CD4-positive, CD25-positive, alpha-beta regulatory T cell (primary cell): Measurements from ENCODE around the gene SIGLEC6. TPM values are rescaled to one million over a fixed set of nuclear protein-coding genes. Genes with fewer than 3 reads are reported as not detected.

ENCODE experiments used
- ATAC-seq, 2 donors: fragments of 150-1000 bp; cut with Tn5 transposase; one replicate each; pipeline ENCODE4 v1.10.0; 2021; ENCODE audit warnings: low read depth in 2 of 2, moderate number of reproducible peaks in 2 of 2, moderate library complexity in 1 of 2
- DNase-seq, 3 donors: peaks; one replicate each; pipeline versions ENCODE4 v3.0.0 to v3.0.0-alpha.2; 2012 to 2022; ENCODE audit warnings: mixed read lengths in 1 of 3
- H3K27ac ChIP-seq: one replicate; pipeline ENCODE4 v1.7.0; 2013; ENCODE audit warnings: mild to moderate bottlenecking, low read length; ENCODE audit not compliant: insufficient read depth, poor library complexity, severe bottlenecking
- H3K27me3 ChIP-seq: one replicate; pipeline ENCODE4 v1.7.0; 2013; ENCODE audit warnings: low read length; ENCODE audit not compliant: control insufficient read depth, insufficient read depth
- H3K36me3 ChIP-seq: one replicate; pipeline ENCODE4 v1.7.0; 2013; ENCODE audit warnings: mild to moderate bottlenecking, low read length, moderate library complexity; ENCODE audit not compliant: control insufficient read depth, insufficient read depth
- H3K4me1 ChIP-seq: 2 replicates; pipeline ENCODE4 v1.7.0; 2013; ENCODE audit warnings: mild to moderate bottlenecking, low read length; ENCODE audit not compliant: insufficient read depth, control insufficient read depth, poor library complexity, severe bottlenecking
- H3K4me3 ChIP-seq: one replicate; pipeline ENCODE4 v1.7.0; 2013; ENCODE audit warnings: low read depth, mild to moderate bottlenecking, low read length, moderate library complexity
- H3K9me3 ChIP-seq, 2 experiments: 1 replicate in 1 of 2; 2 replicates in 1 of 2; pipeline ENCODE4 v1.7.0; 2013; ENCODE audit warnings: low read length in 2 of 2, mild to moderate bottlenecking in 1 of 2, moderate library complexity in 1 of 2; ENCODE audit not compliant: control insufficient read depth in 2 of 2
- H3K27ac Mint-ChIP-seq, 3 donors: one replicate each; pipeline ENCODE4 v1.8.0; 2020 to 2022; ENCODE audit warnings: mild to moderate bottlenecking in 3 of 3, mixed read lengths in 3 of 3, moderate library complexity in 2 of 3
- H3K27me3 Mint-ChIP-seq: one replicate; pipeline ENCODE4 v1.8.0; 2022; ENCODE audit warnings: mild to moderate bottlenecking, mixed read lengths
- H3K36me3 Mint-ChIP-seq: one replicate; pipeline ENCODE4 v1.8.0; 2020; ENCODE audit warnings: mixed read lengths
- H3K4me1 Mint-ChIP-seq, 4 donors: one replicate each; pipeline ENCODE4 v1.8.0; 2020 to 2022; ENCODE audit warnings: mixed read lengths in 4 of 4, mild to moderate bottlenecking in 1 of 4
- H3K4me3 Mint-ChIP-seq, 4 donors: one replicate each; pipeline ENCODE4 v1.8.0; 2020 to 2022; ENCODE audit warnings: mild to moderate bottlenecking in 4 of 4, mixed read lengths in 4 of 4, moderate library complexity in 3 of 4
- H3K9me3 Mint-ChIP-seq, 7 donors: one replicate each; pipeline ENCODE4 v1.8.0; 2020 to 2022; ENCODE audit warnings: mixed read lengths in 7 of 7, mild to moderate bottlenecking in 3 of 7, moderate library complexity in 2 of 7
- polyA plus RNA-seq, 4 donors: library from polyadenylated mRNA; unstranded; fragments of 300-500 nt; fragmentation: Illumina TruSeq; gene quantifications; one replicate each; pipeline ENCODE4 v1.2.3, GENCODE V29; 2021
- total RNA-seq: library from RNA; stranded (reverse); gene quantifications from one replicate; pipeline ENCODE4 v1.2.3, GENCODE V29; 2022

SIGLEC6 gene
- not detected for total RNA-seq
- polyA plus RNA-seq = not detected

GRCh38 chr19:51531349-51532315 is at the start of gene SIGLEC6:
SIGLEC6 (minus strand) TSS chr19:51531670; CDS start chr19:51531648, 22 bp downstream.
- Mint-ChIP-seq H3K36me3 (no peaks in the 10 kb centered on the region), H3K4me3 (no peak within 1 kb of the TSS), H3K9me3 (peaks cover 0 to 12% (median 5%) of the 10 kb centered on the region in 7 donors), H3K27me3 (peaks cover 21% of the 10 kb centered on the region), H3K27ac (no peak within 1 kb of the TSS), H3K4me1 (no peaks in the 10 kb centered on the region)
- no peaks in the 10 kb centered on the region for H3K4me1 ChIP-seq
- ATAC-seq (peak; percentile 50 to 70), DNase-seq (peak in 1 of 3 donors; percentile 4)
- H3K9me3 ChIP-seq = no peaks in the 10 kb centered on the region
- no peak within 1 kb of the TSS for H3K4me3 ChIP-seq
- H3K36me3 ChIP-seq = no peaks in the 10 kb centered on the region
- no peaks in the 10 kb centered on the region for H3K27me3 ChIP-seq
- H3K27ac ChIP-seq = no peak within 1 kb of the TSS

- H3K4me1 Mint-ChIP-seq = peaks cover 7 to 42% (median 19%) of the 10 kb centered on the region in 4 donors
- H3K9me3 ChIP-seq = no peaks in the 10 kb centered on the region
- H3K9me3 Mint-ChIP-seq = peaks cover 0 to 11% (median 3%) of the 10 kb centered on the region in 7 donors
- no peaks in the 10 kb centered on the region for H3K27me3 ChIP-seq
- no peak overlapping the region for H3K4me3 ChIP-seq
- no peak overlapping the region for H3K27ac ChIP-seq
- no peak for ATAC-seq
- peaks cover 4% of the 10 kb centered on the region for H3K27me3 Mint-ChIP-seq
- H3K27ac Mint-ChIP-seq = no peak overlapping the region
- peak in 1 of 3 donors; percentile 23 for DNase-seq
- peaks cover 4% of the 10 kb centered on the region for H3K4me1 ChIP-seq
- no peak overlapping the region for H3K4me3 Mint-ChIP-seq
- peaks cover 36% of the 10 kb centered on the region for H3K36me3 ChIP-seq
- H3K36me3 Mint-ChIP-seq = peaks cover 63% of the 10 kb centered on the region
These were observed 45.4 kb upstream of the SIGLEC6 start for GRCh38 chr19:51576850-51577249.

- peaks cover 17% of the 10 kb centered on the region for H3K4me1 ChIP-seq
- H3K36me3 ChIP-seq = peaks cover 19% of the 10 kb centered on the region
- peaks cover 17 to 55% (median 29%) of the 10 kb centered on the region in 4 donors for H3K4me1 Mint-ChIP-seq
- H3K27me3 Mint-ChIP-seq = peaks cover 7% of the 10 kb centered on the region
- no peak overlapping the region for H3K27ac ChIP-seq
- no peak for ATAC-seq
- peaks cover 41% of the 10 kb centered on the region for H3K36me3 Mint-ChIP-seq
- no peak overlapping the region for H3K4me3 ChIP-seq
- peaks cover 0 to 3% (median 0%) of the 10 kb centered on the region in 7 donors for H3K9me3 Mint-ChIP-seq
- H3K9me3 ChIP-seq = no peaks in the 10 kb centered on the region
- no peak for DNase-seq
- H3K27ac Mint-ChIP-seq = peak overlapping the region in 1 of 3 donors; percentile 38
- H3K4me3 Mint-ChIP-seq = peak overlapping the region in 3 of 4 donors; percentile 26 to 58 (median 41)
- peaks cover 2% of the 10 kb centered on the region for H3K27me3 ChIP-seq
These were observed 41.9 kb upstream of the SIGLEC6 start for GRCh38 chr19:51573331-51573730.

- Mint-ChIP-seq H3K36me3 (peaks cover 41% of the 10 kb centered on the region), H3K4me1 (peaks cover 17 to 55% (median 30%) of the 10 kb centered on the region in 4 donors), H3K27ac (peak overlapping the region in 1 of 3 donors; percentile 38), H3K4me3 (no peak overlapping the region), H3K9me3 (peaks cover 0 to 3% (median 0%) of the 10 kb centered on the region in 7 donors), H3K27me3 (peaks cover 11% of the 10 kb centered on the region)
- ATAC-seq (no peak), DNase-seq (no peak)
- no peak overlapping the region for H3K4me3 ChIP-seq
- peaks cover 17% of the 10 kb centered on the region for H3K4me1 ChIP-seq
- H3K27me3 ChIP-seq = peaks cover 3% of the 10 kb centered on the region
- H3K9me3 ChIP-seq = no peaks in the 10 kb centered on the region
- no peak overlapping the region for H3K27ac ChIP-seq
- peaks cover 18% of the 10 kb centered on the region for H3K36me3 ChIP-seq
These were observed 41.4 kb upstream of the SIGLEC6 start for GRCh38 chr19:51572908-51573307.

GRCh38 chr19:51572410-51572809 is 40.9 kb upstream of the SIGLEC6 start:
- H3K4me1 Mint-ChIP-seq = peaks cover 17 to 55% (median 30%) of the 10 kb centered on the region in 4 donors
- Histone ChIP-seq H3K9me3 (no peaks in the 10 kb centered on the region), H3K27ac (no peak overlapping the region), H3K4me1 (peaks cover 17% of the 10 kb centered on the region), H3K4me3 (peak overlapping the region; percentile 87), H3K27me3 (peaks cover 8% of the 10 kb centered on the region), H3K36me3 (peaks cover 18% of the 10 kb centered on the region)
- H3K27ac Mint-ChIP-seq = peak overlapping the region in 2 of 3 donors; percentile 20 to 55
- H3K27me3 Mint-ChIP-seq = peaks cover 15% of the 10 kb centered on the region
- ATAC-seq (no peak), DNase-seq (no peak)
- peaks cover 0 to 3% (median 0%) of the 10 kb centered on the region in 7 donors for H3K9me3 Mint-ChIP-seq
- H3K36me3 Mint-ChIP-seq = peaks cover 41% of the 10 kb centered on the region
- peak overlapping the region; percentile 90 to 97 (median 96) for H3K4me3 Mint-ChIP-seq

- H3K4me3 ChIP-seq = peak overlapping the region; percentile 87
- Mint-ChIP-seq H3K27me3 (peaks cover 17% of the 10 kb centered on the region), H3K36me3 (peaks cover 34% of the 10 kb centered on the region), H3K4me3 (peak overlapping the region; percentile 95 to 99 (median 97)), H3K9me3 (peaks cover 0 to 3% (median 0%) of the 10 kb centered on the region in 7 donors), H3K27ac (peak overlapping the region in 2 of 3 donors; percentile 55 to 95), H3K4me1 (peaks cover 17 to 48% (median 28%) of the 10 kb centered on the region in 4 donors)
- H3K27me3 ChIP-seq = peaks cover 8% of the 10 kb centered on the region
- H3K27ac ChIP-seq = no peak overlapping the region
- peaks cover 18% of the 10 kb centered on the region for H3K36me3 ChIP-seq
- peak in 1 of 3 donors; percentile 19 for DNase-seq
- H3K4me1 ChIP-seq = peaks cover 17% of the 10 kb centered on the region
- H3K9me3 ChIP-seq = no peaks in the 10 kb centered on the region
- ATAC-seq = no peak
These were observed 40.1 kb upstream of the SIGLEC6 start for GRCh38 chr19:51571599-51571998.

- H3K27ac ChIP-seq = no peak within 1 kb of the TSS
- peaks cover 18% of the 10 kb centered on the region for H3K36me3 ChIP-seq
- peak within 1 kb of the TSS; percentile 55 to 95 (median 79) for H3K27ac Mint-ChIP-seq
- peak within 1 kb of the TSS; percentile 87 for H3K4me3 ChIP-seq
- H3K27me3 Mint-ChIP-seq = peaks cover 22% of the 10 kb centered on the region
- ATAC-seq = peak; percentile 88 to 91
- peak within 1 kb of the TSS; percentile 95 to 99 (median 97) for H3K4me3 Mint-ChIP-seq
- peaks cover 8% of the 10 kb centered on the region for H3K27me3 ChIP-seq
- H3K9me3 ChIP-seq = no peaks in the 10 kb centered on the region
- H3K4me1 ChIP-seq = peaks cover 17% of the 10 kb centered on the region
- peaks cover 31% of the 10 kb centered on the region for H3K36me3 Mint-ChIP-seq
- H3K9me3 Mint-ChIP-seq = peaks cover 0 to 3% (median 0%) of the 10 kb centered on the region in 7 donors
- peaks cover 17 to 46% (median 28%) of the 10 kb centered on the region in 4 donors for H3K4me1 Mint-ChIP-seq
- DNase-seq = peak; percentile 70 to 91 (median 73)
These were observed 39.6 kb upstream of the SIGLEC6 start, which contains the start of gene ZNF175 for GRCh38 chr19:51570962-51571575. ZNF175 (plus strand) TSS chr19:51571283; CDS start chr19:51573330, 2,047 bp downstream.
